Loucy (cell line): Measurements from ENCODE around the gene NRG2.

Source experiments
- H2AFZ ChIP-seq: fragments of 200-600 bp; sonication (generic); 2 replicates; pipeline ENCODE4 v1.6.0; 2016; ENCODE audit warnings: antibody characterized with exemption, mild to moderate bottlenecking, low read length, moderate library complexity
- H3F3A ChIP-seq: fragments of 200-600 bp; 2 replicates; pipeline ENCODE4 v1.6.0; 2016; ENCODE audit warnings: antibody characterized with exemption, low read depth, mild to moderate bottlenecking
- H3K27me3 ChIP-seq: fragments of 200-600 bp; sonication (generic); 2 replicates; pipeline ENCODE4 v1.6.1; 2014; ENCODE audit warnings: low read length, mild to moderate bottlenecking; ENCODE audit not compliant: insufficient read depth, poor library complexity, severe bottlenecking
- H3K36me3 ChIP-seq: fragments of 200-600 bp; sonication (generic); 2 replicates; pipeline ENCODE4 v1.6.1; 2016; ENCODE audit warnings: low read length; ENCODE audit not compliant: insufficient read depth
- H3K4me1 ChIP-seq: fragments of 200-600 bp; sonication (generic); 2 replicates; pipeline ENCODE4 v1.5.1; 2014; ENCODE audit warnings: low read length, mild to moderate bottlenecking; ENCODE audit not compliant: insufficient read depth, poor library complexity, severe bottlenecking
- H3K4me2 ChIP-seq: fragments of 200-600 bp; sonication (generic); 2 replicates; pipeline ENCODE4 v1.6.0; 2014; ENCODE audit warnings: antibody characterized with exemption, low read length, low read depth, mild to moderate bottlenecking; ENCODE audit not compliant: poor library complexity, severe bottlenecking
- H3K4me3 ChIP-seq: fragments of 200-600 bp; sonication (generic); 2 replicates; pipeline ENCODE4 v1.5.1; 2014; ENCODE audit warnings: low read length, mild to moderate bottlenecking, mixed read lengths; ENCODE audit not compliant: poor library complexity, severe bottlenecking
- H3K79me2 ChIP-seq: fragments of 200-600 bp; sonication (generic); 2 replicates; pipeline ENCODE4 v1.6.1; 2014; ENCODE audit warnings: low read length; ENCODE audit not compliant: insufficient read depth
- H3K9ac ChIP-seq: fragments of 200-600 bp; sonication (generic); 2 replicates; pipeline ENCODE4 v1.6.0; 2014; ENCODE audit warnings: mild to moderate bottlenecking, low read depth, low read length, moderate library complexity; ENCODE audit not compliant: poor library complexity, severe bottlenecking
- H3K9me2 ChIP-seq: fragments of 200-600 bp; sonication (generic); replicated peaks from 2 replicates; pipeline ENCODE4 v1.6.1; 2016; ENCODE audit warnings: low read depth, low read length, mixed read lengths
- H3K9me3 ChIP-seq: fragments of 200-600 bp; sonication (generic); 2 replicates; pipeline ENCODE4 v1.6.1; 2014; ENCODE audit warnings: mild to moderate bottlenecking, antibody characterized with exemption, low read length, low read depth; ENCODE audit not compliant: insufficient read depth
- H4K20me1 ChIP-seq: fragments of 200-600 bp; sonication (generic); 2 replicates; pipeline ENCODE4 v1.6.0; 2014; ENCODE audit warnings: antibody characterized with exemption, low read length, mild to moderate bottlenecking; ENCODE audit not compliant: insufficient read depth, poor library complexity, severe bottlenecking
- CTCF ChIP-seq: fragments of 200-600 bp; sonication (generic); conservative IDR thresholded peaks from 2 replicates; pipeline ENCODE4 v1.5.1; 2014; ENCODE audit warnings: mild to moderate bottlenecking, antibody characterized with exemption, low read length
- EZH2phosphoT487 ChIP-seq: fragments of 200-600 bp; IDR thresholded peaks from 2 replicates; pipeline ENCODE4 v1.6.1; 2018; ENCODE audit warnings: antibody characterized with exemption, mild to moderate bottlenecking, moderate library complexity, borderline replicate concordance

The NRG2 gene

GRCh38 chr5:139951296-139951924, 91.7 kb downstream of the NRG2 start:
- Histone ChIP-seq H3K36me3 (no peaks in the 10 kb centered on the region), H3K4me3 (no peak overlapping the region), H3K4me2 (no peak overlapping the region), H3K27me3 (no peaks in the 10 kb centered on the region), H3F3A (no peaks in the 10 kb centered on the region), H3K9me3 (no peaks in the 10 kb centered on the region), H4K20me1 (no peaks in the 10 kb centered on the region), H2AFZ (no peak overlapping the region), H3K4me1 (no peaks in the 10 kb centered on the region), H3K9ac (no peak overlapping the region), H3K9me2 (no peaks in the 10 kb centered on the region), H3K79me2 (no peaks in the 10 kb centered on the region)
- TF ChIP-seq CTCF (no peak), EZH2phosphoT487 (no peak)

GRCh38 chr5:139950436-139950835, 92.7 kb downstream of the NRG2 start:
- Histone ChIP-seq H4K20me1 (no peaks in the 10 kb centered on the region), H3K79me2 (no peaks in the 10 kb centered on the region), H3K4me3 (no peak overlapping the region), H3K9me2 (no peaks in the 10 kb centered on the region), H3K4me1 (no peaks in the 10 kb centered on the region), H3K9me3 (no peaks in the 10 kb centered on the region), H3K9ac (no peak overlapping the region), H2AFZ (no peak overlapping the region), H3F3A (no peaks in the 10 kb centered on the region), H3K36me3 (no peaks in the 10 kb centered on the region), H3K27me3 (no peaks in the 10 kb centered on the region), H3K4me2 (no peak overlapping the region)
- TF ChIP-seq EZH2phosphoT487 (no peak), CTCF (no peak)

GRCh38 chr5:139949710-139950109, 93.4 kb downstream of the NRG2 start:
- Histone ChIP-seq H3F3A (no peaks in the 10 kb centered on the region), H4K20me1 (no peaks in the 10 kb centered on the region), H3K9me2 (no peaks in the 10 kb centered on the region), H3K4me2 (no peak overlapping the region), H3K4me3 (no peak overlapping the region), H2AFZ (no peak overlapping the region), H3K9ac (no peak overlapping the region), H3K36me3 (no peaks in the 10 kb centered on the region), H3K79me2 (no peaks in the 10 kb centered on the region), H3K9me3 (no peaks in the 10 kb centered on the region), H3K4me1 (no peaks in the 10 kb centered on the region), H3K27me3 (no peaks in the 10 kb centered on the region)
- TF ChIP-seq CTCF (no peak), EZH2phosphoT487 (no peak)
